ENCODE data around the gene NARS2.
"Not testable (repeated sequence)": the region's sequence is repeated elsewhere in the genome, so short reads cannot be mapped to it uniquely, and the experiment has no call there.

Gene NARS2

DNA sequence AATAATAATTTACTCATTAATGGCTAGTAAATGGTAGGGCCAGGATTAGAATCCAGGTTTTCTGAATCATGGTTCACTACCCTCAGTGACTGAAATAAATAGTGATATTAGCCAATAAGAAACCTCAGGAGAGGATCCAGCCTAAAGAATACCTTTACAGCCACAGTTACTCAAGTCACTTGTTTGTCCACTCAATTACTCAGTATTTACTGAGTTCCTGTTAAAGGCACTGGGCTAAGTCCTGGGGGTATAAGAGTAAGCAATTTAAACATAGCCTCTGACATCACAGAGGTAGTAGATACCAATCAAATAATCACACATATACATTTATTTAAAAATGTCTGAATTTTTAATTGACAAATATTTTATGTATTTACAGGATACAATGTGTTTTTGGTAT lies 100.2 kb downstream of the NARS2 start:
- no peak for DNase-seq

DNA sequence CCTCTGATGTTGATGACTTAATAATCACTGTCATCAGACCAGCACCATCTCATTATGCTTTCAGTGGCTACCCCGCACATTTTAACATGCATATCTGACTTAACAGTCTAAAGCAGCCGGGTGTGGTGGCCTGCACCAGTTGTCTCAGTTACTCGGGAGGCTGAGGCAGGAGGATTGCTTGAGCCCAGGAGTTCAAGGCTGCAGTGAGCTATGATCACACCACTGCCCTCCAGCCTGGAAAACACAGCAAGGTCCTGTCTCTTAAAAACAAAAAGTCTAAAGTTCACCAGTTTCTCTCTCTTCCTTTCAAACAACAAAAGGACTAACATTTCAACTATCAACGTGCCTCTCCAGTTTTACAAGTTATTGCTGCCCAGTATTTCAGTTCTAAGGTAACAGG lies 101.8 kb downstream of the NARS2 start:
- no peak for DNase-seq

DNA sequence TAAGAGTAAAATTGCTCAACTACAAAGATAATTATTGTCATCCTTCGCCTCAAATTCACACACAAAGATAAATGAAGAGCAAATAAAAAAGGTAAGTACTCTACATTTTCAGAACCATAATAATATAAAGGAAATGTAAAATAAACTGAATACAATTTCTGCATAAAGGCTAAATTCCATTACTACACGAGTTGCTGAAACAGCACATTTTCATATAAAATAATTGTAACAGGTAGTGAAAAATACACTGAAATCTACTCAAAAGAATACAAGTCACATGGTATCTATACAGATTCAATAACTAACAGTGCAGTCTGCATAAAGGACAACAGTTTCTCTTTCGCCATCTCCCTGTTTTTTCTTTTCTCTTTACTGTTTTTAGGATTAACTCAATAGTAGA lies 102.3 kb downstream of the NARS2 start:
- no peak for DNase-seq

- DNase-seq, result no peak
Observed at GRCh38 chr11:78470861-78471442, 103.7 kb downstream of the NARS2 start.

- no peak for DNase-seq
Observed at GRCh38 chr11:78469896-78470295, 104.8 kb downstream of the NARS2 start.

- no peak for DNase-seq
Observed at GRCh38 chr11:78467931-78468330, 106.7 kb downstream of the NARS2 start.

GRCh38 chr11:78467370-78467769 lies 107.3 kb downstream of the NARS2 start:
- DNase-seq, result no peak

- peak in 1 of 2 donors; percentile 35 for DNase-seq
Observed at GRCh38 chr11:78465169-78465942, 109.3 kb downstream of the NARS2 start.

DNA sequence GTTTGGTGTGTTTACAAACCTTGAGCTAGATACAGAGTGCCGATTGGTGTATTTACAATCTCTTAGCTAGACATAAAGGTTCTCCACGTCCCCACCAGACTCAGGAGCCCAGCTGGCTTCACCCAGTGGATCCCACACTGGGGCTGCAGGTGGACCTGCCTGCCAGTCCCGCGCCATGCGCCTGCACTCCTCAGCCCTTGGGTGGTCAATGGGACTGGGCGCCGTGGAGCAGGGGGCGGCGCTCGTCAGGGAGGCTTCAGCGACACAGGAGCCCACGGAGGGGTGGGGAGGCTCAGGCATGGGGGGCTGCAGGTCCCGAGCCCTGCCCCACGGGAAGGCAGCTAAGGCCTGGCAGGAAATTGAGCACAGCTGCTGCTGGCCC lies 109.9 kb downstream of the NARS2 start:
- not testable (repeated sequence) for DNase-seq

GRCh38 chr11:78460471-78460870 lies 114.2 kb downstream of the NARS2 start:
- no peak for DNase-seq

DNA sequence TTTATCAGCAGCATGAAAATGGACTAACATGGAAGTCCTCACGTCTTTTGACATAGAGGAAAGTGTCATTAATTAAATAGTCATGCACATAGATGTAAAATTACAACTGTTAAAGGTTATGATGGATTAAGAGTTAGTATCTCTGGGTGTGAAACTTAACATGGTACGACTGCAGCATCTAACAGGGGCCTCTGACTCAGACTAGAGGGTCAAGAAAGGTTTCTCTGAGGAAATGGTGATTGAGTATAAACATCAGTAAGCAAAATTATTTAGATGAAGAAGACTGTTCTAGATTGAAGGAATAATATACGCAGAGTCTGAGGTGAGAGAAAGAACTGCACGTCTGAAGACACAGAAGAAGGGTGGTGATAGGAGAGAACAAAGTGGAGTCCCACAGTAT lies 114.9 kb downstream of the NARS2 start:
- DNase-seq, result no peak

DNA sequence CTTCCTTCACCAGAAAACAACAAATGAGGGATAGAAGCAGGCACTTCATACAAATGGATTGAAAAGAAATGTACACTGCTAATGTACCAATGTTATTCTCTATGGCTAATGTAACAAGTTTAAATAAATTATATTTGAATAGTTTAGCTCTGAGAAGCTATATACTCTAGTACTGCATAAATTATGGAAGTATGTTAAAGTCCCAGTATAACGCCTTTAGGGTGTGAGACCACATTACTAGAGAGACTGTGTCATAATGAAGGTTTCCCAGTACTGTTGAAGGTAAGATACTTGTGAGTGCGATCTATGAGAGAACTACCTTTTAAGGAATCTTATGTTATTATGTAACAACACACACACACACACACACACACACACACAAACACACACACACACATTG lies 117.2 kb downstream of the NARS2 start:
- DNase-seq, result no peak

DNA sequence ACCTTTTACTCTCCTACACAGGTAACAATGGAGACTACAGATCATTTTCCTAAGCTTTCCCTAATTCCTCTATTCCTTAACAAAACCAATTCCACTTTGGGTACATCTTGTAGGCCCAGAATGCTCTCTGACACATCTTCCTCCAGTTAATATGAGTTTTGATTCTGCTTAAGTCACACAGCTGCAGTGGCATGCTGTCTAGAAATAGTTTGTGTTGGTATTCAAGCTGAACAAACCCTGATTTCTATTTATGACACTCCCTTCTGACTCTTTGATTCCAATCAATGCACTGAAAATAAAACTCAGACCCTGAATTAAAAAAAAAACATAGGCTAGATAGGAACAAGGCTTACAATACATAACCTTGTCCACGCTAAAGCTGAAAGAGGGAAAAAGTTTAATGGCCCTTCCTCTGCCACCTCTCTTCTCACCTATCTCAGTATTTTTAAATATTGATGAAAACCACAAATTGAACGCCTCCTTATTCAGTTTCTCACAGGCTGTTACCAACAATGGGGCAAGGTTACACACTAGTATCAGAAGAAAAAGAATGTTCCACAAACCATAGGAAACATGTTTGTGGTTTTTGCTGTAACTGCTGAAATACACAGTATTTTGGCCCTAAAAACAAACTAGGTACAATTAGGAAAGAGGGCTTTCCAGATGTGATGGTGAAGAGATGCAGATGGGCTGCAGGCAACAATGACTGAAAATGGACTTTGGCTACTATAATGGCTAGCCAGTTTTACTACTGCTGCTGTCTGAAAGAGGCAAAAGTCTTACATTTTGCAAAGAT lies 121.3 kb downstream of the NARS2 start:
- DNase-seq, result no peak

DNA sequence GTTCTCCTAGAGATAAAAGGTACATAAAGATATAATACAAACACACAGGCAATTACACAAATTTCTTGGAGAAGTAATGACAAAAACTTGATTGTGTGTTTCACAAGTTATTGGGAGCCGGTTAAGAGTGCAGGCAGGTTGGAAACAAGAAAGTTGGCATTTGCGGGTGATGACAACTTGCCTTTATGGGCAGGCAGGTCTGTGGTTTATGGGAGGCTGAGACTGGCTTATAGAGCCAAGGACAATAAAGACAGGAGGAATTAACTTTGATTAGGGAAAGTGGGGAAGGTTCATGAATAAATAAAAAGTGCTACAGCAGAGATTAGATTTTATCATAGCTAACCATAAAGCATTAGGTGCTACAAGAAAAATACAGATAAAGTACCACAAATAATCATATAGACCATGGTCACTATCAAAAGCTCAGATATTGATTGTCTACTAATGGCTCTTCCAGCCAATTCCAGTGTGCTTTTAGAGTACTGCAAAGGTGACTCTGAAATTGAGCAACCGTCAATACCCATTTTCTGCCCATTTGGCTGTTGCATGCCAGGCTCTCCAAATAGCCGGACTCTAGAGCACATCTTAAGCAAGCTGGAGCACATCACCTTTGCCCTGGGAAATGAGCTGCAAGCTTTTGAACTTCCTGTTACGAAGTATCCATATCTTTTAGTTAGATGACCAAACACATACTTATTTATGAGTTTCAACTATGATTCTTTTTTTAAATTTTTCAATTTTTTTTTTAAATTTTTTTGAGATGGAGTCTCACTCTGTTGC lies 123.1 kb downstream of the NARS2 start:
- DNase-seq, result no peak

DNA sequence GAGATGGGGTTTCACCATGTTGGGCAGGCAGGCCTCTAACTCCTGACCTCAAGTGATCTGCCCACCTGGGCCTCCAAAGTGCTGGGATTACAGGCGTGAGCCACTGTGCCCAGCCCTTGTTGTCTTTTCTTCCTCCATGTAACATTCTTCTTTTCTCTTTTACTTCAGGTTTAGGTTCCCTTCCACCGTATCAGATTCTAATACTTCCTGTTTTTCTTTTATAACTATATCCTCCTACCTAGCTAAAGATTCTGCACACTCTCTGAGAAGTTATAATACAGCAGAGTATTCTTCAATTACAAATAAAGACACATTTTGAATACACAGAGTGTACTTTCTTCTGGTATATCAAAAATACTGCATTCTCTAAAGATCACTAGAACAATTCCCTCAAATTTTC lies 123.8 kb downstream of the NARS2 start:
- DNase-seq, result no peak

- DNase-seq, result no peak
Observed at GRCh38 chr11:78449866-78450265, 124.8 kb downstream of the NARS2 start.

DNA sequence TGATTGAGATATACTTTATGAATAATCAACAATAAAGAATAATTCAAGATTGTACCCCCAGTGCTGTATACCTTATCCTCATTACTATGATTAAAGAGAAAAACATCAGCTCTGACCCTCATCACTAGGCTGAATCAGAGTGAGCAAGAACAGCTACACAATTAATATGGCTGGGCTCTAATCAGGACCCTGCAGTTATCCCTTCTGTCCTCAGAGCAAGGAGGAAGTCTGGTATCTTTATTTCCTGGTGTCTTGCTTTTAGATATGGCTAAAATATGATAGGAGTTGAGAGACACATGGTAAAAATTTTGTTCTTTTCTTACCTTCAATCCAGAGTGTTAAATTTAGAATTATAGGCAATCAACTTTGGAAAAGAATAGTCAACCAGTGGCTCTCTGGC lies 128.5 kb downstream of the NARS2 start:
- no peak for DNase-seq

- no peak for DNase-seq
Observed at GRCh38 chr11:78444726-78445125, 129.9 kb downstream of the NARS2 start.

- no peak for DNase-seq
Observed at GRCh38 chr11:78441956-78442355, 132.7 kb downstream of the NARS2 start.

GRCh38 chr11:78438298-78438975 lies 136.2 kb downstream of the NARS2 start:
- DNase-seq, result no peak

DNA sequence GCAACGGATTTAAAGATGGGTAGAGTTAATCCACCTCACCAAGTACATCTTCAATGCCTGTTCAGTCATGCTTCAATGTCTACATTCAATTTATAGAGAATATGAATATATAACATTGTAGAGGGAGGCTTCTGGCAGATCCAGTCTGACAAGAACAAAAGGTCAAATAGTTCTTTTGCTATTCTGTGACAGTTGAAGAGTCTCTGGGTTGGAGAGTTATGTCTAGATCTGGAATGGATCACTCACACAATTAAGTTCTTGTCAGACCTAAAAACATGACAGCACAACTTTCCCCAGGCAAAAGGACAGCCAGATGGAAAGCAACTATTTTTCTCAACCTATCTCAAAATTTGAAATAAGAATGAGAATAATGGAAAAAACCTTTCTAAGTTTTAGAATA lies 141.7 kb downstream of the NARS2 start:
- no peak for DNase-seq

GRCh38 chr11:78432058-78432515 lies 142.6 kb downstream of the NARS2 start:
- no peak for DNase-seq

- no peak for DNase-seq
Observed at GRCh38 chr11:78429660-78430059, 145.0 kb downstream of the NARS2 start.
